Activated T-helper 1 cell treated with anti-CD3 and anti-CD28 coated beads, Interleukin-2, amount 50 U/mL, for 16 hours (primary cell): ENCODE results near the gene PSEN1.

Experiments used
- DNase-seq, 2 donors: peaks; one replicate each; pipeline ENCODE4 v3.0.0-alpha.2; 2020; ENCODE audit warnings: low read depth in 1 of 2, low spot score in 1 of 2

The PSEN1 gene

DNA sequence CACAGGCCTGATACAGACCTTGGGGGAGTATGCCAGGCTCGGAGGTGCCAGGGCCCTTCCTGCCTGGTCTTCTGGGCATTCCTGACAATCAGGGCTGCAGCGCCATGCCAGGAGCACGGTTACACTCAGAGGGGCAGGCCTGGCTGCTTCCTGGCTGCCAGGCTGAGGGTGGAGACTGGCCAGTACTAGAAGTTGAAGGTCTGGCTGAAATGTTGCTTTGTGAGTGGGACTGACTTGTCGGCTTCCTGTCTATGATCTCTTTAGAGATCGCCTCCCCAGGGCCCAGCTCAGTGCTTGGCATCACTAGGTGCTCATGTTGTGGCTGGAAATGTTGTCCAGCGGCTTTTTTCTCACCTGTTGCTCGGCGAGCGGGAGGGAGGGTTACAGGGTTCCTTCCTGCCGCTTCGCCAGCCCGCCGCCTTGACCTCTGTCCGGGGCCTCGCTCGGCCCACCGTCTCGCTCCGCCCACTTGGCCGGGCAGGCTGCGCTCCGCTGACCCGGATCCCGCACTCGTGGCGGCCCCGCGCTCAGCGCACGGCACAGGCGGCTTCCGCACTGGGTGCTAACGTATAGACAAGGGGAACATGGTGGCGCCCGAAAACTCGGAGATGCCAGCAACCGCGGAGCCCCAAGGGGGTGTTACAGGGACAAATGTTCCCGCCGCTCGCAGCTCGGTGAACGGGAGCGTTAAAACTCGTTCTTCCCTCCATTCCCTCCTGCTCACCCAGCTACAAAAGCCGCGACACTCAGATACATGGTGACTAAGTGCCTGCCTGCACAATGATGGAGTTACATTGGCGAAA lies 133.6 kb downstream of the PSEN1 start:
- no peak for DNase-seq

DNA sequence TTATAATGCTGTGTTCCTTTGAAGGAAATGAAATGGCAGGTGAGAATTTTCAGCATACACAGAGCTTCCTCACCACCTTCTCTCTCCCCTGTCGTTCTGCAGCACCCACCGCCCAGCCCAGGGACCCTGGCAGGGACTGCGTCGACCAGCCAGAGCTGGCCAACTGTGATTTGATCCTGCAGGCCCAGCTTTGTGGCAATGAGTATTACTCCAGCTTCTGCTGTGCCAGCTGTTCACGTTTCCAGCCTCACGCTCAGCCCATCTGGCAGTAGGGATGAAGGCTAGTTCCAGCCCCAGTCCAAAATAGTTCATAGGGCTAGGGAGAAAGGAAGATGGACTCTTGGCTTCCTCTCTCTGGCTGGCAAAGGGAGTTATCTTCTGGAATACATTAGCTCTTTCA lies 136.1 kb downstream of the PSEN1 start:
- no peak for DNase-seq
